Effector memory CD8-positive, alpha-beta T cell (primary cell): ENCODE measurements around the gene LMAN2.
"Not testable (repeated sequence)": the region's sequence is repeated elsewhere in the genome, so short reads cannot be mapped to it uniquely, and the experiment has no call there.

Experiments
- ATAC-seq: fragments of 150-1000 bp; cut with Tn5 transposase; replicated peaks from 2 replicates; pipeline ENCODE4 v1.10.0; 2021; ENCODE audit warnings: mild to moderate bottlenecking, moderate library complexity
- DNase-seq, 3 experiments: peaks; one replicate each; pipeline ENCODE4 v3.0.0; 2021
- H3K27ac Mint-ChIP-seq, 2 donors: one replicate each; pipeline ENCODE4 v1.8.0; 2022; ENCODE audit warnings: mild to moderate bottlenecking in 2 of 2, mixed read lengths in 2 of 2, moderate library complexity in 2 of 2
- H3K27me3 Mint-ChIP-seq, 2 donors: one replicate each; pipeline ENCODE4 v1.8.0; 2022; ENCODE audit warnings: mixed read lengths in 2 of 2
- H3K36me3 Mint-ChIP-seq: one replicate; pipeline ENCODE4 v1.8.0; 2022; ENCODE audit warnings: mild to moderate bottlenecking, moderate library complexity, mixed read lengths; ENCODE audit not compliant: insufficient read depth
- H3K4me1 Mint-ChIP-seq, 2 donors: one replicate each; pipeline ENCODE4 v1.8.0; 2022; ENCODE audit warnings: low read depth in 2 of 2, mixed read lengths in 2 of 2
- H3K4me3 Mint-ChIP-seq, 2 donors: one replicate each; pipeline ENCODE4 v1.8.0; 2022; ENCODE audit warnings: mild to moderate bottlenecking in 2 of 2, mixed read lengths in 2 of 2, moderate library complexity in 2 of 2
- H3K9me3 Mint-ChIP-seq, 2 donors: one replicate each; pipeline ENCODE4 v1.8.0; 2022; ENCODE audit warnings: mixed read lengths in 2 of 2

The LMAN2 gene

DNA sequence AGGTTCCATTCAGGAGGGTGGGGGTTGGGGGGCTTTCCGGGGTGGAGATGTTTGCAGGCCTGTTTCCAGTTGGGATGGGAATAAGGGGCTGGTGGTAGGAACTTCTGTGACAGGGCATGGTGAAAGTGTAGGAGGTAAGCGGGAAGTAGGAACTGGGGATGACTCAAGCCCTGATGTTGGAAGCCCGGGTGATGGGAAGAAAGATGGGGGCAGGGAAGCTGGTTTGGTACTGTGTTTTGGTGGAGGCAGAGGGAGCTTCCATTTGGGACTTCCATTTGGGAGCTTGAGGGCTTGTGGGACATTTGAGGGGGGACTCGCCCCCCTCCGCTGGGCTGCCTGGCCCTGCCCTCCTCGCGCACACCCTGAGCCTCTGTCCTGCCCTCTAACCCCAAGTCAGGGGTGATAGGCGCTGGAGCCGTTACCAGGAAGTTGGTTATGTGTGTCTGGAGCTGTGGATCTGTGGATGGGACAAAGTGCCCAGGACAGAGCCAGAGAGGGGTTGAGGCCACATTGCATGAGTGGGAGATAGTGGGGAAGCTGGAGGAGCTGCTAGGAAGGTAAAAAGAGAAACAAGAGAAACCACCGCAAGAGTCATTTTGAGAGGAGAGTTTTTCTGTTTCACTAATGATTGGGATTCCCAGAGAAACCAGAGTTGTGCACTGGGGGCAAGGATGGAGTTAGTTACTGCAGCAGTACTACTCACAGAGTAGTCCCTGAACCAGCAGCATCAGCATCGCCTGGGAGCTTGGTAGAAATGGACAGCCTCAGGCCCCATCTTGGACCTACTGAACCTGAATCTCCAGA is 12.9 kb upstream of the LMAN2 start:
- peak overlapping the region; percentile 29 to 86 for H3K4me3 Mint-ChIP-seq
- H3K9me3 Mint-ChIP-seq, result no peaks in the 10 kb centered on the region
- DNase-seq (no peak), ATAC-seq (no peak)
- H3K36me3 Mint-ChIP-seq, result peaks cover 37% of the 10 kb centered on the region
- peaks cover 45 to 51% of the 10 kb centered on the region in 2 donors for H3K4me1 Mint-ChIP-seq
- no peaks in the 10 kb centered on the region for H3K27me3 Mint-ChIP-seq
- peak overlapping the region; percentile 56 to 65 for H3K27ac Mint-ChIP-seq

DNA sequence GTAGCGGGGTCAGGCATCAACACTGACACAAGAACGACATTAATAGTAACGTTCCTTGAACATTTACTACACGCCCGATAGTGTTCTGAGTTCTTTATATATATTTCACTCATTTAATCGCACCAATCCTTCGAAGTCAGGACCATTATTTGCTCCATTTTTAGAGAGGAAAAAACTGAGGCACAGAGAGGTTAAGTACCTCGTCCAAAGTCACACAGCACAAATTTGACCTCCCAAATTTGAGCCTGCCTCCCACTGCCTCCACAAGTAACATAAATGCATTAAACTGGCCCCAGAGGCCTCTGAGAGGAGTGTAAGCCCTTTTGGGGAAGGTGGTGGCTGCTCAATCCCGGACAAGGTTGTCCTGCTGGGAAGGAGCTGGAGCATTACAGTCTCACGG is 12.1 kb upstream of the LMAN2 start:
- no peak for DNase-seq
- Mint-ChIP-seq H3K27me3 (no peaks in the 10 kb centered on the region), H3K36me3 (peaks cover 29% of the 10 kb centered on the region), H3K27ac (peak overlapping the region in 1 of 2 donors; percentile 56), H3K9me3 (no peaks in the 10 kb centered on the region), H3K4me1 (peaks cover 46 to 51% of the 10 kb centered on the region in 2 donors), H3K4me3 (peak overlapping the region; percentile 85 to 86)
- ATAC-seq, result no peak

DNA sequence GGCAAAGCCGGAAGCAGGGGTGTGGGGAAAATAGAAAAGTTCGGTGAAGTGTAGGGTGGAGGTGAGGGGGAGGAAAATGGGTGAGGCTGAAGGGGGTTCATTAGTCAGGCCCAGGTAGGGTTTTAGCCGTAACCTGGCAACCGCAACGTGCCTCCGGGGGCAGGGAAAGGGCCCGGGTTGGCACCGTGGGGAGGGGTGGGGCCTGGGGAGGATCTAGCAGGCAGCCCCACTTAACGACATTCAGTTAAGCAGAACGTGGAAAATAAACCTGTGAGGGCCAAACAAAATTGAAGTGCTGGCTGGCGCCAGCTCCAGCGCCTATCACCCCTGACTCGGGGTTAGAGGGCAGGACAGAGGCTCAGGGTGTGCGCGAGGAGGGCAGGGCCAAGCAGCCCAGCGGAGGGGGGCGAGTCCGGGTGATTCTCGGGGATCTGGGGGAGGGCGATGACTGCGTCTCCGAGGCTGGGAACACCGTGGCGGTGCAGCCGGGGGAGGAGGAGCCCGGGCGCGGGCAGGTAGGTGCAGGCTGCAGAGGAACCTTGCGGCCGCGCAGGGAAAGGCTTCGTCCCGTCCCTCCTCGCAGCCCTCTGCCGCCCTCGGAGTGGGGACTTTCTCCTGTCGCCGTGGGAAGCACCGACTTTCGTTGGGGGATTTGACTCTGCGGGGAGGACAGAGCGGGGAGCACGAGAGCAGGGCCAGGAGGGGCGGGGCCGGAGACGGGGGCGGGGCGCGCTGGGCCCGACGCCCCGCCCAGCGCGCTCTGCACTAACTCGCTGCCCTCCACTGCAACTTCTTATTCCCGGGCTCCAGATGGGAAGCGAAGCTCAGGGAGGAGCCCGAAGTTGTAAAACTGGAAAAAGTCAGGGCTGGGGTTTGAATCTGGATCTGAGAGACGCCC is 11.4 kb upstream of the LMAN2 start:
- Mint-ChIP-seq H3K27me3 (no peaks in the 10 kb centered on the region), H3K9me3 (no peaks in the 10 kb centered on the region), H3K4me3 (peak overlapping the region; percentile 85 to 86), H3K36me3 (peaks cover 28% of the 10 kb centered on the region), H3K4me1 (peaks cover 49% of the 10 kb centered on the region in 2 donors), H3K27ac (peak overlapping the region; percentile 85 to 92)
- DNase-seq (peak; percentile 46 to 50 (median 48)), ATAC-seq (peak; percentile 74)

DNA sequence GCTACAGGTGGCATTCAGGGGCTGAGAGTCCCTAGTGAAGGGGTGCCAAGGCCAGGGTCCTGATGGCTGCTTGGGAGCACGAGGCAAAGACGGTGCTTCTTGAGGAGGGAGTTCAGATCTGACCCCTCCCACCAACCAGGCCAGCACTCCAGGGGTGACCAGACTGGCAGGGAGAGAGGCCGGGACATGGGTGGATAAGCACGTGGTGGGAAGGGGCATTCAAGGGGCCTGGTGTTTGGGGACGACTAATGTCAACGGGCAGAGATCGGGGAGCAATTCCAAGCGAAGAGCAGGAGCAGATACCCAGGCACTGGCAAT is 10.8 kb upstream of the LMAN2 start:
- Mint-ChIP-seq H3K4me1 (peaks cover 54% of the 10 kb centered on the region in 2 donors), H3K27ac (peak overlapping the region; percentile 85 to 92), H3K36me3 (peaks cover 32% of the 10 kb centered on the region), H3K9me3 (no peaks in the 10 kb centered on the region), H3K4me3 (peak overlapping the region; percentile 85 to 86), H3K27me3 (no peaks in the 10 kb centered on the region)
- no peak for ATAC-seq
- DNase-seq, result no peak

DNA sequence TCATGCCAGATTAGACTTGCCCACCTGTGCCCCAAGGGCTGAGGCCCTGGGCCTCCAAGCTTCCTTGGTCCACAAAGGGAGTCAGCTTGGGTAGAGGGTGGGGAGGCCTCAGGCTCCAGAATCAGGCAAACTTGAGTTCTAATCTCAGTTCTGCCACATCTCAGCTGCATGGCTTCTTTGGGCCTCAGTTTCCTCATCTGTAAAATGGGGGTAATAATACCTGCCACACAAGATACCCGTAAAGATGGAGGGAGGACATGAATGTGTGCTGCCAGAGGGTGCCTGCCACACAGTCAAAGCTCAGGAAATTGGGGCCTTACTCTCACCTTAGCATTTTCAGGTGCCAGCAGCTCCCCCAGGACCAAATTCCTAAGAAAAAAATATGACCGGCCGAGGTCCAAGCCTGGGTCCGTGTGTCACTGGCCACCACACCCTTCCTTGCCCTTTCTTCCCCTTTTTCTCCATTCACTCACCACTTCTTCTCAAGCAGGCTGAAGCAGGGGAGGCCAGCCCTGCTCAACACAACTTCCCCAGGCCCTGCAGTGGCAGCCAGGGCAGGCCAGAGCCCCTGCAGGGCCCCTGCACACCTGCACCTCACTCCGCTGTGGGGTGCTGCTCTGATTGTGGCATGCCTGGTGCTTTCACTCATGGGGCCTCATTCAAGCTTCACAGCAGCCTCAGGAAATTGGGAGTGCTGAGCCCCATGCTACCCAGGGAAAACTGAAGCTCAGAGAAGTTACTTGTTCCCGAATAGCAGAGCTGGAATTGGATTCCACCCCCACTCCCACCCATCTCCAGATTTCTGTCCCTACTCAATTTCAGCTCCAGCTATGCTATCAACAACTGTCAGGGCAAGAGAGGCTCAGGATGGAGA is 10.2 kb upstream of the LMAN2 start:
- H3K9me3 Mint-ChIP-seq, result no peaks in the 10 kb centered on the region
- DNase-seq, result no peak
- no peaks in the 10 kb centered on the region for H3K27me3 Mint-ChIP-seq
- no peak for ATAC-seq
- H3K36me3 Mint-ChIP-seq, result peaks cover 32% of the 10 kb centered on the region
- H3K4me1 Mint-ChIP-seq, result peaks cover 59 to 60% of the 10 kb centered on the region in 2 donors
- peak overlapping the region; percentile 85 to 92 for H3K27ac Mint-ChIP-seq
- peak overlapping the region; percentile 85 to 86 for H3K4me3 Mint-ChIP-seq

DNA sequence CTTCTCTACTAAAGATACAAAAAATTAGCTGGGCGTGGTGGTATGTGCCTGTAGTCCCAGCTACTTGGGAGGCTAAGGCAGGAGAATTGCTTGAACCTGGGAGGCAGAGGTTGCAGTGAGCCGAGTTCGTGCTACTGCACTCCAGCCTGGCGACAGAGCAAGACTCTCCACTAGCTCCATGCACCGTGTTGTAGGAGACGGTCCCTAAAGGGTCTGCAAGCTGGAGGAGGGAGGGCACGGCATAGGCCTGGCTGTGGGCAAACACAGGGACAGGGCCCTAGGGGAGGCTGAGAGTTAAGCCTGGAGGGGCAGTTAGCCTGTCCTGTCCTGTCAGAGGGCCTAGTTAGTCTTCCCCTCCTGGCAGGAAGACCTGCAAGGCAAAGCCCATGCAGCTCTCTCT is 9.3 kb upstream of the LMAN2 start:
- not testable (repeated sequence) for DNase-seq, H3K9me3 Mint-ChIP-seq, H3K27me3 Mint-ChIP-seq, ATAC-seq
- Mint-ChIP-seq H3K27ac (peak overlapping the region in 1 of 2 donors; percentile 92), H3K36me3 (peaks cover 32% of the 10 kb centered on the region), H3K4me1 (peaks cover 65% of the 10 kb centered on the region in 2 donors), H3K4me3 (peak overlapping the region; percentile 31)

DNA sequence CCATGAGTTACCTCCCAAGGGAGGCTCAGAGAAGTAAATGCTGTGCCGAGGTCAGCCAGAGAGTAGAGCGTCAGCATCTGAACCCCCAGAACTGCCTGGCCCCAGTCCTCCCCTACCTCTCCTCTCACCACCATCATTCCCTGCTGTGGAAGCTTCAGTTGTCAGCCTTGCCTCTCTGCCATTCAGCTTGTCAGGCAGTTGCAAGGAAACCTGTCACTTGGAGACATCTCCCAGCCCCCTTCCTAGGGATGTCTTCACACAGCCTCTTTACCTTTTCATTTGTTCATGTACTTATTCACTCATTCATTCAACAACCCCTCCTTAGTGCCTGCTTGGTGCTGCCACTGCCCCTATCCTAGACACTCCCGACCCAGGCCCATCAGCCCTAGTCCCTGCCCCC is 8.4 kb upstream of the LMAN2 start:
- Mint-ChIP-seq H3K4me3 (peak overlapping the region; percentile 87 to 96), H3K27ac (peak overlapping the region; percentile 92 to 98), H3K4me1 (peaks cover 68 to 71% of the 10 kb centered on the region in 2 donors), H3K9me3 (no peaks in the 10 kb centered on the region), H3K27me3 (no peaks in the 10 kb centered on the region), H3K36me3 (peaks cover 32% of the 10 kb centered on the region)
- DNase-seq, result no peak
- ATAC-seq, result no peak

DNA sequence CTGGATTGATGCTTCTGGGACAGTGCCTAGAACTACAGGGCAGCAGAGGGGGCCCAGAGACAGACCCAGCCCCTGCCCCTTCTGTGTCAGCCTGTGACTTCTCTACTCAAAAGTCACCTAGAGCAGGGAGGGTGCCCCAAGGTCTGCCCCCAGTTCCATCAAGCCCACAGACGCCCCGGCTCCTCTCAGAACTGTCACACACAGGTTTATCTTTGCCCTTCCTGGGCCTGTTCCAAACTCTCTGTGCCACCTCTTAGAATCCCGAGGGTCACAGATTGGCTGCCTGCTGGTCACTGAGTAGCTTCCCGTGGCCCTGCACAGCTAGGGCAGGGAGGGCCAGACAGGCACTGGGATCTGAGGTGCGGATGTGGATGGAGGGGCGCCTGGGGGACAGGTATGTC is 8.0 kb upstream of the LMAN2 start:
- Mint-ChIP-seq H3K36me3 (peaks cover 31% of the 10 kb centered on the region), H3K9me3 (no peaks in the 10 kb centered on the region), H3K27ac (peak overlapping the region; percentile 92 to 98), H3K4me1 (peaks cover 70 to 71% of the 10 kb centered on the region in 2 donors), H3K4me3 (peak overlapping the region; percentile 87 to 96), H3K27me3 (no peaks in the 10 kb centered on the region)
- ATAC-seq, result no peak
- no peak for DNase-seq

DNA sequence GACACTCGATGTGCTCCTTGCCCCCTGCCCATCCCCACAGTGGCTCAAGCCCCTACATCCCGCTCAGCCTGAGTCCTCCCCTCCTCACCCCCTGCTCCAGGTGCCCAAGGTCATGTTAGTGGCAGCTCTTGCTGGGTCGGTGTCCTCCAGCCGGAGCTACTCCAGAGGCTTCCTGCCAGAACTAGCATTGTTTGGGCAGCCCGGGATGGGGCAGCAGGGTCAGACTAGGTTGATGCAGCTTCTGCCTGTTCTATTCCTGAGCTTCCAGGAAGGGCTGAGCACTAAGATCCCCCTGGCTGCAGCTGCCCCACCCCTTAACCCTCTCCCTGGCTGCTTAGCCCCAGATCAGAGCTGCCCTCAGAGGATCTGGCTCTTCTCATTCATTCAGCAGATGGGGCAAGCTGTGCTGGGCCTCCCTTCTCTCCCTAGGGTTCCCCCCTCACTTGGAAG is 6.9 kb upstream of the LMAN2 start:
- Mint-ChIP-seq H3K4me3 (peak overlapping the region; percentile 87 to 96), H3K36me3 (peaks cover 29% of the 10 kb centered on the region), H3K27ac (peak overlapping the region; percentile 92 to 98), H3K27me3 (no peaks in the 10 kb centered on the region), H3K4me1 (peaks cover 65 to 69% of the 10 kb centered on the region in 2 donors), H3K9me3 (no peaks in the 10 kb centered on the region)
- no peak for DNase-seq
- no peak for ATAC-seq

DNA sequence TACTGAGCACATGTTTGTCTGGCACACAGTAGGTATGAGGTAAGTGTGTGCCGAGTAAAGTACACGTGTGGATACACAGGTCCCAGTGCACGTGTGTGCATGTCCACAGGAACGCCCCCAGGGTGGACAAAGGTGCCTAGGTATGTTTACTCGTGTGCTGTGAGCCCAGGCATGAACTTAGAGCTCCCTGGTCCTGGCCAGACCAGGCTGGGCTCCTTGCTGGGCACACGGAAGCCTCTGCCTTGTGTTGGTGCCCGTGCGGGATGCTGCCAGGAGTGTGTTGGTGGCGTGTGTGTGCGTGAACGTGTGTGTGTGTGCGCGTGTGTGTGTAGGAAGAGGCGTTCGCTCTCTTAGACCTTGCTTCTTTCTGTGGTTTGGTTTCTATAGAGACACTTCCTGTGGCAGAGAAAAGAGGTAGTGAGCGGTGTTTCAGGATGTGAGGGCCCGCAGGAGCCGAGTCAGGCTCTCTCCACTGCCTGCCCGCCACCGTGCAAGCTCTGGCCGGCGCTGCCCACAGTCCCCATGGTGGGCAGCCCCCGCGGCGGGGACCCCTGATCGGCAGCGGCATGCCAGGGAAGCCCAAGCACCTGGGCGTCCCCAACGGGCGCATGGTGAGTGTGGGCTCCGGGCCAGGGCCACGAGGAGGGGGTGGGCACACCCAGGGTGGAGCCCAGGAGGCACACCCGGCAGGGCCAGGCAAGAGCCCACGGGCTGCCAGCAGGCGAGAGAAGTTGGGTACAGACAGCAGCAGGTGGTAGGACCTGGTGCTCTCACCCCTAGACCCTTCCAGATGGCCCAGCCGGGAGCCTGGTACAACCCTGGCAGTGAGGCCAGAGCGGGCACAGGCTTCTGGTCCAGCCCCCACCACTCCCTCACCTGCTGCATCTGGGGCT is 6.2 kb upstream of the LMAN2 start, which contains the start of gene RGS14:
RGS14 (plus strand) TSS at position 466 of the 893 bp plus-strand sequence; CDS start at position 567, 101 bp downstream.
- no peaks in the 10 kb centered on the region for H3K27me3 Mint-ChIP-seq
- ATAC-seq (peak; percentile 95), DNase-seq (peak; percentile 58 to 61 (median 58))
- peaks cover 35% of the 10 kb centered on the region for H3K36me3 Mint-ChIP-seq
- H3K4me1 Mint-ChIP-seq, result peaks cover 61 to 65% of the 10 kb centered on the region in 2 donors
- H3K27ac Mint-ChIP-seq, result peak within 1 kb of the TSS; percentile 92 to 98
- H3K9me3 Mint-ChIP-seq, result no peaks in the 10 kb centered on the region
- H3K4me3 Mint-ChIP-seq, result peak within 1 kb of the TSS; percentile 87 to 96

DNA sequence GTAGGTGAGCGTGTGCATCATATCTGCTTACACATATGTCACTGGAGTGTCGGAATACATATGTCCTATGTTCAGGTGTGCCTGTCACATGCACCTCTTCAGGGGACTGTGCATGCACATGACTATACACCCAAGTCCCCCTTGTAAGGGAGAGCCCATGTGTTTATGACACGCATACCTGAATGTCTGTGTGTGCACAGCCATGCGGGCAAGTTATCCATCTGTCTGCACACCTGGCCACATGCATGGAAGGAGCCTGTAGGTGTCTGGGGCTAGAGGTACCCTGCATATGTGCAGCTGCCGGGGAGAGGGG is 5.6 kb upstream of the LMAN2 start:
- Mint-ChIP-seq H3K4me3 (peak overlapping the region; percentile 87 to 96), H3K36me3 (peaks cover 39% of the 10 kb centered on the region), H3K4me1 (peaks cover 56 to 60% of the 10 kb centered on the region in 2 donors), H3K27me3 (no peaks in the 10 kb centered on the region), H3K9me3 (no peaks in the 10 kb centered on the region), H3K27ac (peak overlapping the region; percentile 92 to 98)
- DNase-seq (no peak), ATAC-seq (no peak)

DNA sequence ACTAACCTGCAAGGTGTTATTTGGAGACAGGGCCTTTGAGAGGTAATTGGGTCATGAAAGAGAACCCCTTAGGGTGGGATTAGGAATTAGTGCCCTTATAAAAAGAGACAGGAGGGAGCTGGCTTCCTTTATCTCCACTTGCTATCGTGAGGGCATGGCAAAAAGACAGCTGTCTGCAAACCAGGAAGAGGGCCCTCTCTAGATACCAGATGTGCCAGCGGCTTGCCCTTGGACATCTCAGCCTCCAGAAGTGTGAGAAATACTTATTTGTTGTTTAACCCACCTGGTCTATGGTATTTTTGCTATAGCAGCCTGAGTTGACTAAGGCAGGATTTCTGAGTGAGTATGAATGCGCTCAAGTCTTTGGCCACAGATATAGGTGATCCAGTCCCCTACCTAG is 5.3 kb upstream of the LMAN2 start:
- Mint-ChIP-seq H3K27me3 (no peaks in the 10 kb centered on the region), H3K36me3 (peaks cover 42% of the 10 kb centered on the region)

More for the DNA sequence above, 5.3 kb upstream of the LMAN2 start:
- Mint-ChIP-seq H3K27ac (peak overlapping the region; percentile 92 to 98), H3K4me3 (peak overlapping the region; percentile 87 to 96), H3K4me1 (peaks cover 56 to 60% of the 10 kb centered on the region in 2 donors), H3K9me3 (no peaks in the 10 kb centered on the region)
- DNase-seq (no peak), ATAC-seq (no peak)
